Skeletal muscle cell (primary cell): Measurements from ENCODE around the gene RASD1.
A peak's percentile ranks its signal among the peaks of the same experiment; 100 is the strongest.
"Not testable (repeated sequence)": the region's sequence is repeated elsewhere in the genome, so short reads cannot be mapped to it uniquely, and the experiment has no call there.

Source experiments
- DNase-seq: peaks from one replicate; pipeline ENCODE4 v3.0.0-alpha.2; 2010; ENCODE audit warnings: low read depth
- H3K4me3 ChIP-seq: 2 replicates; pipeline ENCODE4 v1.5.1; 2011; ENCODE audit warnings: low read depth, mild to moderate bottlenecking, control low read depth, low read length, moderate library complexity

RASD1 gene

GRCh38 chr17:17480593-17481148 lies 15.5 kb downstream of the RASD1 start:
- H3K4me3 ChIP-seq = no peak overlapping the region
- no peak for DNase-seq

GRCh38 chr17:17479209-17479608 lies 17.0 kb downstream of the RASD1 start:
- H3K4me3 ChIP-seq = no peak overlapping the region
- DNase-seq = no peak

- no peak for DNase-seq
- peak within 1 kb of the TSS; percentile 98 for H3K4me3 ChIP-seq
These were observed 19.2 kb downstream of the RASD1 start, which contains the start of gene MED9 for GRCh38 chr17:17476865-17477467. MED9 (plus strand) TSS chr17:17477000; CDS start chr17:17477042, 42 bp downstream.

GRCh38 chr17:17474341-17474740 lies 21.9 kb downstream of the RASD1 start:
- no peak overlapping the region for H3K4me3 ChIP-seq
- no peak for DNase-seq

- no peak for DNase-seq
- H3K4me3 ChIP-seq = no peak overlapping the region
These were observed 23.8 kb downstream of the RASD1 start for GRCh38 chr17:17472333-17472920.

GRCh38 chr17:17469996-17470395 lies 26.2 kb downstream of the RASD1 start:
- H3K4me3 ChIP-seq = no peak overlapping the region
- no peak for DNase-seq

- DNase-seq = no peak
- H3K4me3 ChIP-seq = no peak overlapping the region
These were observed 26.8 kb downstream of the RASD1 start for GRCh38 chr17:17469358-17469757.

- DNase-seq = no peak
- no peak overlapping the region for H3K4me3 ChIP-seq
These were observed 27.8 kb downstream of the RASD1 start for GRCh38 chr17:17468217-17469010.

- no peak overlapping the region for H3K4me3 ChIP-seq
- no peak for DNase-seq
These were observed 28.5 kb downstream of the RASD1 start for GRCh38 chr17:17467720-17468119.

GRCh38 chr17:17467016-17467415 lies 29.2 kb downstream of the RASD1 start:
- H3K4me3 ChIP-seq = no peak overlapping the region
- no peak for DNase-seq

GRCh38 chr17:17466511-17466910 lies 29.7 kb downstream of the RASD1 start:
- H3K4me3 ChIP-seq = no peak overlapping the region
- no peak for DNase-seq

GRCh38 chr17:17465878-17466277 lies 30.3 kb downstream of the RASD1 start:
- DNase-seq, H3K4me3 ChIP-seq: not testable (repeated sequence)

- no peak overlapping the region for H3K4me3 ChIP-seq
- DNase-seq = no peak
These were observed 32.4 kb downstream of the RASD1 start for GRCh38 chr17:17463821-17464220.

- H3K4me3 ChIP-seq = no peak overlapping the region
- DNase-seq = no peak
These were observed 34.0 kb downstream of the RASD1 start for GRCh38 chr17:17462048-17462824.

- H3K4me3 ChIP-seq = no peak overlapping the region
- DNase-seq = no peak
These were observed 36.2 kb downstream of the RASD1 start for GRCh38 chr17:17460038-17460437.

- no peak for DNase-seq
- no peak overlapping the region for H3K4me3 ChIP-seq
These were observed 38.5 kb downstream of the RASD1 start for GRCh38 chr17:17457680-17458079.

- no peak overlapping the region for H3K4me3 ChIP-seq
- DNase-seq = no peak
These were observed 39.9 kb downstream of the RASD1 start for GRCh38 chr17:17456251-17456650.

GRCh38 chr17:17455173-17455572 lies 41.0 kb downstream of the RASD1 start:
- no peak for DNase-seq
- no peak overlapping the region for H3K4me3 ChIP-seq

GRCh38 chr17:17454700-17455099 lies 41.5 kb downstream of the RASD1 start:
- H3K4me3 ChIP-seq, DNase-seq: not testable (repeated sequence)

GRCh38 chr17:17454276-17454675 lies 41.9 kb downstream of the RASD1 start:
- no peak overlapping the region for H3K4me3 ChIP-seq
- DNase-seq = no peak
